Spleen (tissue), 11 donors: ENCODE data around the gene ZNF839. TPM values are rescaled to one million over a fixed set of nuclear protein-coding genes. Genes with fewer than 3 reads are reported as not detected.

ENCODE experiments used
- DNase-seq: peaks from one replicate; pipeline ENCODE4 v3.0.0-alpha.2; 2020
- H3K27ac ChIP-seq, 8 donors: fragments of 200-600 bp; sonication (generic) in 7 of 8; 1 replicate in 4 of 8; 2 replicates in 4 of 8; pipeline versions ENCODE4 v1.5.0 to v1.8.0; 2016 to 2021; ENCODE audit warnings: inconsistent platforms in 4 of 8, mild to moderate bottlenecking in 4 of 8, moderate library complexity in 1 of 8
- H3K27me3 ChIP-seq, 7 donors: fragments of 200-600 bp; sonication (generic) in 6 of 7; replicated peaks in 1 of 7; 1 replicate in 4 of 7; 2 replicates in 3 of 7; pipeline versions ENCODE4 v1.5.0 to v1.8.0; 2016 to 2021; ENCODE audit warnings: inconsistent platforms in 3 of 7, mild to moderate bottlenecking in 1 of 7
- H3K36me3 ChIP-seq, 6 donors: fragments of 200-600 bp; sonication (generic) in 5 of 6; 1 replicate in 4 of 6; 2 replicates in 2 of 6; pipeline versions ENCODE4 v1.5.0 to v1.8.0; 2016 to 2021; ENCODE audit warnings: inconsistent platforms in 2 of 6
- H3K4me1 ChIP-seq, 6 donors: fragments of 200-600 bp; sonication (generic) in 5 of 6; 1 replicate in 3 of 6; 2 replicates in 3 of 6; pipeline versions ENCODE4 v1.5.0 to v1.8.0; 2016 to 2021; ENCODE audit warnings: inconsistent platforms in 3 of 6
- H3K4me3 ChIP-seq, 8 donors: fragments of 200-600 bp; sonication (generic) in 7 of 8; 1 replicate in 4 of 8; 2 replicates in 4 of 8; pipeline versions ENCODE4 v1.5.0 to v1.8.0; 2016 to 2021; ENCODE audit warnings: inconsistent platforms in 4 of 8, mild to moderate bottlenecking in 4 of 8, moderate library complexity in 2 of 8
- H3K9me3 ChIP-seq, 8 donors: fragments of 200-600 bp; sonication (generic) in 7 of 8; 1 replicate in 4 of 8; 2 replicates in 4 of 8; pipeline versions ENCODE4 v1.5.0 to v1.8.0; 2016 to 2021; ENCODE audit warnings: inconsistent platforms in 4 of 8
- POLR2A ChIP-seq, 3 donors: fragments of 450-650 bp; IDR thresholded peaks; one replicate each; pipeline ENCODE4 v1.5.1; 2017; ENCODE audit warnings: antibody characterized with exemption in 3 of 3, mild to moderate bottlenecking in 1 of 3
- POLR2AphosphoS5 ChIP-seq, 3 donors: sonication (generic); formaldehyde crosslinking; IDR thresholded peaks; one replicate each; pipeline ENCODE4 v1.5.1; 2017; ENCODE audit warnings: antibody characterized with exemption in 3 of 3
- WGBS, 5 donors: extraction: QIAGEN DNeasy Blood & Tissue Kit in 3 of 5; methylation state at CpG; one replicate each; pipeline versions ENCODE4 v1.1.5 to v1.1.7; 2013 to 2018; 5-methylcytosine and 5-hydroxymethylcytosine counted together
- intact Hi-C: fragments of 100-400 bp; cut with DNase I; formaldehyde crosslinking; loops from one replicate; pipeline ENCODE4 v1.15.0; 2023; ENCODE audit warnings: low total_unique reads
- polyA plus RNA-seq, 3 donors: library from polyadenylated mRNA; stranded (reverse); fragments of 200-250 nt; gene quantifications; one replicate each; pipeline ENCODE4 v1.2.1, GENCODE V29; 2013
- total RNA-seq, 7 donors: library from RNA; depleted of rRNA in 3 of 7; stranded (reverse); fragments of >200 nt in 3 of 7; fragmentation: NEBNext Ultra II Directional in 4 of 7; extraction: Animal tissue kit (Norgen Biotek cat#: 25700) in 4 of 7; gene quantifications; one replicate each; pipeline versions ENCODE4 v1.1.0 to v1.2.1, GENCODE V29; 2016 to 2021
- TF ChIP-seq, protein P1 (sequence below), 11 experiments: fragments of 200-600 bp in 7 of 11; fragments of 450-650 bp in 4 of 11; sonication (generic) in 4 of 11; IDR thresholded peaks in 8 of 11; conservative IDR thresholded peaks in 3 of 11; 1 replicate in 7 of 11; 2 replicates in 4 of 11; pipeline versions ENCODE4 v1.4.0 to v1.8.0; 2016 to 2021; ENCODE audit warnings: antibody characterized with exemption in 11 of 11, inconsistent platforms in 4 of 11, mild to moderate bottlenecking in 1 of 11
- donor health status: healthy with polysubstance abuse.
- donor health status: DM: no; HTN: no; CAD: no; lungs with moderate emphysema.
- donor health status: DM: no; HTN: no; CAD: no.
- donor health status: Bipolar disorder and iron deficiency.
- donor health status: healthy.
- donor health status: DM: no; HTN: no; CAD: no.
- donor health status: DM: yes; HTN: yes; CAD: no.

The ZNF839 gene
- total and polyA plus RNA-seq, 10 donors, result 10.3 to 28.5 (median 17.3) TPM

DNA sequence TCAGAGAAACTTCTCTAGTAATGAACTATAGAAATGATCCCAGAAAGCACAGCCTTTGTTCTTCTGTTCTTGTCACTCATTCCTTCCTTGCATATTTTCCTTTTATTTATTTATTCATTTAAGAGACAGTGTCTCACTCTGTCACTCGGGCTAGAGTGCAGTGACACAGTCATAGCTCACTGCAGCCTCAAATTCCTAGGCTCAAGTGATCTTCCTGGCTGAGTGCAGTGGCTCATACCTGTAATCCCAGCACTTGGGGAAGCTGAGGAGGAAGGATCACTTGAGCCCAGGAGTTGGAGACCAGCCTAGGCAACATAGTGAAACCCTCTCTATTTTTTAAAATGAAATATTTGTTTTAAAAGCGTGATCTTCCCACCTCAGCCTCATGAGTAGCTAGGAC lies 54.7 kb downstream of the ZNF839 start:
- no peak for DNase-seq
- H3K4me3 ChIP-seq, result no peak overlapping the region
- peaks cover 0 to 24% (median 10%) of the 10 kb centered on the region in 6 donors for H3K4me1 ChIP-seq
- 90 to 97% (median 94%) methylated on average over 2 of the region's 2 CpGs for WGBS, 5 donors
- TF ChIP-seq POLR2AphosphoS5 (IDR thresholded peaks at IDR 0.05) (no peak), POLR2A (IDR thresholded peaks at IDR 0.05) (no peak)
- TF ChIP-seq, protein P1, sequence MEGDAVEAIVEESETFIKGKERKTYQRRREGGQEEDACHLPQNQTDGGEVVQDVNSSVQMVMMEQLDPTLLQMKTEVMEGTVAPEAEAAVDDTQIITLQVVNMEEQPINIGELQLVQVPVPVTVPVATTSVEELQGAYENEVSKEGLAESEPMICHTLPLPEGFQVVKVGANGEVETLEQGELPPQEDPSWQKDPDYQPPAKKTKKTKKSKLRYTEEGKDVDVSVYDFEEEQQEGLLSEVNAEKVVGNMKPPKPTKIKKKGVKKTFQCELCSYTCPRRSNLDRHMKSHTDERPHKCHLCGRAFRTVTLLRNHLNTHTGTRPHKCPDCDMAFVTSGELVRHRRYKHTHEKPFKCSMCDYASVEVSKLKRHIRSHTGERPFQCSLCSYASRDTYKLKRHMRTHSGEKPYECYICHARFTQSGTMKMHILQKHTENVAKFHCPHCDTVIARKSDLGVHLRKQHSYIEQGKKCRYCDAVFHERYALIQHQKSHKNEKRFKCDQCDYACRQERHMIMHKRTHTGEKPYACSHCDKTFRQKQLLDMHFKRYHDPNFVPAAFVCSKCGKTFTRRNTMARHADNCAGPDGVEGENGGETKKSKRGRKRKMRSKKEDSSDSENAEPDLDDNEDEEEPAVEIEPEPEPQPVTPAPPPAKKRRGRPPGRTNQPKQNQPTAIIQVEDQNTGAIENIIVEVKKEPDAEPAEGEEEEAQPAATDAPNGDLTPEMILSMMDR (IDR thresholded peaks at IDR 0.05 in 8 of 11, conservative IDR thresholded peaks at IDR 0.05 in 3 of 11), result no peak
- H3K27ac ChIP-seq, result no peak overlapping the region
- H3K9me3 ChIP-seq, result no peaks in the 10 kb centered on the region
- intact Hi-C loops, result no loop called here
- no peaks in the 10 kb centered on the region for H3K27me3 ChIP-seq
- H3K36me3 ChIP-seq, result peaks cover 0 to 40% (median 15%) of the 10 kb centered on the region in 6 donors

DNA sequence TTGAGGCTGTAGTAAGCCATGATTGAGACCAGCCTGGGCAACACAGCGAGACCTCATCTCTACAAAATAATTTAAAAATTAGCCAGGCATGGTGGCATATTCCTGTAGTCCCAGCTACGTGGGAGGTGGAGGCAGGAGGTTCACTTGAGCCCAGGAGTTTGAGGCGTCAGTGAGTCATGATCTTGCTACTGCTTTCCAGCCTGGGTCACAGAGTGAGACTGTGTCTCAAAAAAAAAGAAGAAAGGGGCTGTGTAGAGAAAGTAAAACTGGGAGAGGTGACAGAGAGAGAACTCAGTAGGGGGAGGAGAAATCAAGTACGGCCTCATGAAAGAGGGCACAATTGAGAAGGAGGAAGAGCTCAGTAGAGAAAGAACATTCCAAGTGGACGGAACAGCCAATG lies 55.6 kb downstream of the ZNF839 start:
- Histone ChIP-seq H3K9me3 (no peaks in the 10 kb centered on the region), H3K4me3 (no peak overlapping the region), H3K27ac (no peak overlapping the region), H3K36me3 (peaks cover 0 to 48% (median 15%) of the 10 kb centered on the region in 6 donors), H3K4me1 (peaks cover 0 to 17% (median 7%) of the 10 kb centered on the region in 6 donors), H3K27me3 (no peaks in the 10 kb centered on the region)
- WGBS, 5 donors, result 84 to 93% (median 91%) methylated on average over 5 of the region's 5 CpGs
- TF ChIP-seq POLR2AphosphoS5 (IDR thresholded peaks at IDR 0.05) (no peak), POLR2A (IDR thresholded peaks at IDR 0.05) (no peak)
- TF ChIP-seq, protein P1 (IDR thresholded peaks at IDR 0.05 in 8 of 11, conservative IDR thresholded peaks at IDR 0.05 in 3 of 11), result no peak
- intact Hi-C loops, result no loop called here
- DNase-seq, result no peak

DNA sequence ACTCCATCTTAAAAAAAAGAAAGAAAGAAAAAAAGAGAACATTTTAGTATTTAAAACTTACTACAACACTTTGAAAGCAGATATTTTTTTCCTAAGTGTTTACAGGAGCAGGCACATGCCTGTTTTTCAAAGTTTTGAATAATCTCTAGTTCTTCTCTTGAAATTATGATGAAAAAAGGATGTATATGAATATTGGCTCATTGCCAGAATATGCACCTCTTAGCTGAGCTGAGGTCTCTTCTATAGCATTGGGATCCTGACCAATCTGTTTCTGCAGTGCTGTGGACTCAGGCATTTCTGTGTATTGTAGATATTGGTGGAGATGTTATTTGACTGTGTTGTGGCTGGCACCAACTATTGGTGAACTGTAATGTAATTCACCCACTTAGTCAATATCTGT lies 58.1 kb downstream of the ZNF839 start:
- H3K4me1 ChIP-seq, result peaks cover 0 to 5% (median 0%) of the 10 kb centered on the region in 6 donors
- intact Hi-C loops, result no loop called here
- H3K36me3 ChIP-seq, result peaks cover 0 to 67% (median 16%) of the 10 kb centered on the region in 6 donors
- no peaks in the 10 kb centered on the region for H3K27me3 ChIP-seq
- H3K4me3 ChIP-seq, result no peak overlapping the region
- no peak for DNase-seq
- H3K9me3 ChIP-seq, result no peaks in the 10 kb centered on the region
- TF ChIP-seq POLR2AphosphoS5 (IDR thresholded peaks at IDR 0.05) (no peak), POLR2A (IDR thresholded peaks at IDR 0.05) (no peak)
- TF ChIP-seq, protein P1 (IDR thresholded peaks at IDR 0.05 in 8 of 11, conservative IDR thresholded peaks at IDR 0.05 in 3 of 11), result no peak
- H3K27ac ChIP-seq, result no peak overlapping the region

DNA sequence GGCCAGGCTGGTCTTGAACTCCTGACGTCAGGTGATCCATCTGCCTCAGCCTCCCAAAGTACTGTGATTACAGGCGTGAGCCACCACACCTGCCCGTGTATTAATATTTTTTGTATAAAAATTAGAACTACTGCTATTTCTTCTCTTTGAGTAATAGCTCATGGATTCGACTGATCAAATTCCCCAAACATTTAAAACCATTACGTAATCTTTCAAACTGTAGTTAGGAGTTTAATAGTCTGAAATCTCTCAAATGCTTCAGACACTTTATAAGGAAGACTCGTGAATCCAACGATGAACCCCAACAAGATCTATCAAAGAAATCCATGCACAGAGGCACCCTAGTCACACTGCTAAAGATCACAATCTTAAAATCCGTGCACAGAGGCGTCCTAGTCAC lies 59.3 kb downstream of the ZNF839 start:
- intact Hi-C loops, result no loop called here
- Histone ChIP-seq H3K4me1 (peaks cover 0 to 5% (median 0%) of the 10 kb centered on the region in 6 donors), H3K27me3 (no peaks in the 10 kb centered on the region), H3K27ac (no peak overlapping the region), H3K9me3 (no peaks in the 10 kb centered on the region), H3K36me3 (peaks cover 0 to 76% (median 16%) of the 10 kb centered on the region in 6 donors), H3K4me3 (no peak overlapping the region)
- no peak for DNase-seq
- WGBS, 5 donors, result 94 to 97% (median 96%) methylated on average over 9 of the region's 9 CpGs
- TF ChIP-seq, protein P1 (IDR thresholded peaks at IDR 0.05 in 8 of 11, conservative IDR thresholded peaks at IDR 0.05 in 3 of 11), result no peak
- TF ChIP-seq POLR2AphosphoS5 (IDR thresholded peaks at IDR 0.05), result no peak
- TF ChIP-seq POLR2A (IDR thresholded peaks at IDR 0.05), result no peak
